IPS-18a (cell line): ENCODE data around the gene HCLS1.
A peak's percentile ranks its signal among the peaks of the same experiment; 100 is the strongest.
"Not testable (repeated sequence)": the region's sequence is repeated elsewhere in the genome, so short reads cannot be mapped to it uniquely, and the experiment has no call there.

Source experiments
- H3K27ac ChIP-seq: one replicate; pipeline ENCODE4 v1.5.1; 2013; ENCODE audit warnings: low read length
- H3K27me3 ChIP-seq: one replicate; pipeline ENCODE4 v1.6.1; 2013; ENCODE audit warnings: mild to moderate bottlenecking, low read length; ENCODE audit not compliant: control insufficient read depth, insufficient read depth
- H3K36me3 ChIP-seq: one replicate; pipeline ENCODE4 v1.6.1; 2013; ENCODE audit warnings: low read depth, low read length; ENCODE audit not compliant: control insufficient read depth
- H3K4me1 ChIP-seq: one replicate; pipeline ENCODE4 v1.6.1; 2013; ENCODE audit warnings: low read depth, low read length; ENCODE audit not compliant: control insufficient read depth
- H3K4me3 ChIP-seq: one replicate; pipeline ENCODE4 v1.5.1; 2013; ENCODE audit warnings: low read length
- H3K9ac ChIP-seq: one replicate; pipeline ENCODE4 v1.6.1; 2013; ENCODE audit warnings: mild to moderate bottlenecking, low read length, moderate library complexity
- H3K9me3 ChIP-seq: one replicate; pipeline ENCODE4 v1.6.1; 2013; ENCODE audit warnings: low read depth, low read length; ENCODE audit not compliant: control insufficient read depth

Gene HCLS1

DNA sequence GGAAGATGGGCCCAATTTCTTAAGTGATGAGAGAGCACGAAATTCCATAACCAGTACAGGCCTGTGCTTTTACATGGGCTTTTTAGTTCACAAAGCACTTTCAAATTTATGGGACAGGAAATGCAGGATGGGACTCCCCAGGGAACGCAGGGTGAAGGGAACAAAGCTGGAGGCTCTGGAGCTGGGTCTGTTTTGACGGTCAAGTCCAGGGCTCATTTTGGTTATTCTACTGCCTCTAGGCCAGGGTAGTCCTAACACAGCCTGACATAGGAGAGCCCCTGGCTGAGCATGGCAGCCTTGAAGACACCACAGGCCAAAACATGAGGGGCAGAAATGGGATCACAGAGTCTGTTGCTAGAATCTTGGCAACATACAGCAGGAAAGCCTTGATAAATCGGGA is 33.5 kb downstream of the HCLS1 start:
- no peak overlapping the region for H3K9ac ChIP-seq
- H3K36me3 ChIP-seq = no peaks in the 10 kb centered on the region
- H3K27ac ChIP-seq = no peak overlapping the region
- no peaks in the 10 kb centered on the region for H3K9me3 ChIP-seq
- H3K4me1 ChIP-seq = peaks cover 5% of the 10 kb centered on the region
- H3K4me3 ChIP-seq = no peak overlapping the region
- H3K27me3 ChIP-seq = no peaks in the 10 kb centered on the region

DNA sequence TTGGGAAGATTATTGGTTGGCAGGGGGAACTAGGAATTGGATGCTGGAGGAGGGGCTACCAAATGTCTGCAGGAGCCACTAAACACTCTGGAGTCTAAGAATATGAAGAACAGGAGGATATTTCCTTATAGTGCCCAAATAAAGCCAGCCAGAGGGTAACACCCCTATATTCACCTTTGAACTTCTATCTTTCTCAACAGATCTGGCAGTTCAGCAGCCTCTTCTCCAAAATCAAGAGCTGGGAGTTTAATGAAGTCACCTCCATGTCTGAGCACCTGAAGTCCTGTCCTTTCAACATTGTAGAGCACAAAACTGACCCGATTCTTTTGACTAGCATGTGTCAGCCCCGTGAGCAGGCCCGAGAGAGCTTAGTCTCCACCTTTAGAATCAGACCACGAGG is 34.2 kb downstream of the HCLS1 start:
- Histone ChIP-seq H3K9ac (no peak overlapping the region), H3K4me3 (no peak overlapping the region), H3K4me1 (peaks cover 5% of the 10 kb centered on the region), H3K36me3 (no peaks in the 10 kb centered on the region), H3K27me3 (no peaks in the 10 kb centered on the region), H3K27ac (no peak overlapping the region), H3K9me3 (no peaks in the 10 kb centered on the region)

DNA sequence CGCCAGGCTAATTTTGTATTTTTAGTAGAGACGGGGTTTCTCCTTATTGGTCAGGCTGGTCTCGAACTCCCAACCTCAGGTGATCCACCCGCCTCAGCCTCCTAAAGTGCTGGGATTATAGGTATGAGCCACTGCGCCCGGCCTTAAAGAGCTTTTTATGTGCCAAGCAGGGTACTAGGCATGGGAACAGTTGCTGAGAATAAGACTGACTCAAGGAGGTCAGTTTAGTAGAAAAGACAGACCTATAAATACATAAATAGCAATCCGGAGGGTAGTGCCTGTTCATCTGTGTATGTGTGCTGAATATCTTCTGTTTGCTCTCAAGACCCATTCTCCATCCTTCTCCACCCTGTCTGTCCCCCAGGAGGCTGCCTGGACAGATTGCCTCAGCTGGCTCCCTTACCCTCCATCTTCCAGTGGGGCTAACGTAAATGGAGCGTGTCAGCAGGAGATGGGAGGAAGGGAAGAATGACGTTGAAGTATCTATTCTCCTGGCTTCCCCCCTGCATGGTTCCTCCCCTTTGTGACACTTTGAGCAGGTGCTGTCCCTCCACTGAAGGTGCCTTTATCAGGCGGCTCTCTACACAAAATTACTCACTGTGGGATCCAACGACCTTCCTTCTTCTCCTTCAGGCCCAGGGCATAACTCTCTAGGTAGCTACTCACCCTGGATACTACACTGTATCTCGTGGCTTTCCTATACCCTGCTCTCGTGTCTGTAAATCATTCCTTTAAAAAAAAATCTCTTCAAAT is 36.4 kb downstream of the HCLS1 start:
- no peaks in the 10 kb centered on the region for H3K9me3 ChIP-seq
- H3K36me3 ChIP-seq = no peaks in the 10 kb centered on the region
- H3K27me3 ChIP-seq = no peaks in the 10 kb centered on the region
- H3K27ac ChIP-seq = no peak overlapping the region
- no peak overlapping the region for H3K9ac ChIP-seq
- H3K4me1 ChIP-seq = peaks cover 5% of the 10 kb centered on the region
- H3K4me3 ChIP-seq = no peak overlapping the region

DNA sequence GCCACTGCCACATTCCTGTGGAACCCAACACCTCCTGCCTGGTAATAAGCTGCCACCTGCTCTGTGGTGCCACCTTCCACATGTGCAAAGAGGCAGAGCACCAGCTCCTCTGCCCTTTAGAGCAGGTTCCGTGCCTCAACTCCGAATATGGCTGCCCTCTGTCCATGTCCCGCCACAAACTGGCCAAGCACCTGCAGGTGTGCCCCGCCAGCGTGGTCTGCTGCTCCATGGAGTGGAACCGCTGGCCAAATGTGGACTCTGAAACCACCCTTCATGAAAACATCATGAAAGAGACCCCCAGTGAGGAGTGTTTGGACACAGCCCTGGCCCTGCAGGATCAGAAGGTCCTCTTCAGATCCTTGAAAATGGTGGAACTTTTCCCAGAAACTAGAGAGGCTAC is 39.2 kb downstream of the HCLS1 start:
- Histone ChIP-seq H3K27ac (no peak overlapping the region), H3K9ac (no peak overlapping the region), H3K4me1 (peaks cover 5% of the 10 kb centered on the region), H3K36me3 (no peaks in the 10 kb centered on the region), H3K27me3 (no peaks in the 10 kb centered on the region), H3K9me3 (no peaks in the 10 kb centered on the region), H3K4me3 (no peak overlapping the region)

DNA sequence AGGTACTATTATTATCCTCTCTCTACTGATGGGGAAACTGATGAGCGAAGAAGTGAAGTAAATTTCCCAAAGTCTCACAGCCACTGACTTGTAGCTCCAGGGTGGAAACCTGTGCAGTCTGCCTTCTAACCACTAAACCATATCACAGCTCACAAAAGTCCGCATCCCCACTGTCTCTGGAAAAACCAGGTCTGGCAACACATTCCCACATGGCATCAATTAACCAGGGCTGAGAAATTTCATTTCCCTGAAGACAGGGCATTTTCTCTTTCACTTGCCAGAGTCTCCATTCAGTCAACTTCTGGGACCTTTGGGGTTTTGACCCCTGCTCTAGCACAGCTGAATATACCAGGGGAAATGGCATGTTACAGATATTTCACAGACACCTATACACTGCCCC is 41.0 kb downstream of the HCLS1 start:
- H3K27ac ChIP-seq = no peak overlapping the region
- H3K9me3 ChIP-seq = no peaks in the 10 kb centered on the region
- H3K27me3 ChIP-seq = no peaks in the 10 kb centered on the region

DNA sequence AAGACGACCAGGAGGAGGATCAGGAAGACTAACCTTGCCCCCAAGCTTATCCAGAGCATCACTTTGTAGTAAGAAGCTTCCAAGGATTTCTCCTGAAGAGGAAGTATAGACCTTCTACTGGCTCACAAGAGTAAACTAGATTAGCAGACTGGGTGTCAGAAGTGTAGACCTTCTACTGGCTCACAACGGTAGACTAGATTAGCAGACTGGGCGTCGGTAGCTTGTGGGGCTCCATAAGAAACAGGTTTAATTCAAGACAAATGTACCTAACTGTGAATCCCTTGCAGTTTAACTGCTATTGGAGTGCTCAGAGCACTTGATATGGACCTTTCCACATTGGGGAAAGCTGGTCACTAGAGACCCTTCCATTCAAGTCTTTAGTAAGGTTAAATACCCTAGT is 54.6 kb downstream of the HCLS1 start:
- Histone ChIP-seq H3K9me3 (no peaks in the 10 kb centered on the region), H3K27me3 (no peaks in the 10 kb centered on the region), H3K9ac (no peak overlapping the region), H3K36me3 (no peaks in the 10 kb centered on the region), H3K27ac (no peak overlapping the region), H3K4me1 (peaks cover 7% of the 10 kb centered on the region), H3K4me3 (no peak overlapping the region)

More for the DNA sequence above, 41.0 kb downstream of the HCLS1 start:
- no peaks in the 10 kb centered on the region for H3K36me3 ChIP-seq
- no peak overlapping the region for H3K9ac ChIP-seq
- H3K4me3 ChIP-seq = no peak overlapping the region
- peaks cover 3% of the 10 kb centered on the region for H3K4me1 ChIP-seq

DNA sequence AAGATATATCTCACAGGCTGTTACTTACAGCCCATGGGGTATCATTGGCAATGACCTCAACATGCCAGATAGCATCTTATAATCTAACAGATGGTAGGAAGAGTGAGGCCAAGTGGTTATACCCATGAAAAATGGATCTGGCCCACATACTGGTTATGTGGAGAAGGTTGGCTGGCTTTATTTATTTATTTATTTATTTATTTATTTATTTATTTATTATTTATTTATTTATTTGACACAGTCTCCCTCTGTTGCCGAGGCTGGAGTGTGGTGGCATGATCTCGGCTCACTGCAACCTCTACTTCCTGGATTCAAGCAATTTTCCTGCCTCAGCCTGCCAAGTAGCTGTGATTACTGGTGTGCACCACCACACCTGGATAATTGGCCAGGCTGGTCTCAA is 55.9 kb downstream of the HCLS1 start:
- Histone ChIP-seq H3K9ac (no peak overlapping the region), H3K27ac (no peak overlapping the region), H3K4me1 (peaks cover 11% of the 10 kb centered on the region), H3K36me3 (no peaks in the 10 kb centered on the region), H3K27me3 (no peaks in the 10 kb centered on the region), H3K4me3 (no peak overlapping the region), H3K9me3 (no peaks in the 10 kb centered on the region)

DNA sequence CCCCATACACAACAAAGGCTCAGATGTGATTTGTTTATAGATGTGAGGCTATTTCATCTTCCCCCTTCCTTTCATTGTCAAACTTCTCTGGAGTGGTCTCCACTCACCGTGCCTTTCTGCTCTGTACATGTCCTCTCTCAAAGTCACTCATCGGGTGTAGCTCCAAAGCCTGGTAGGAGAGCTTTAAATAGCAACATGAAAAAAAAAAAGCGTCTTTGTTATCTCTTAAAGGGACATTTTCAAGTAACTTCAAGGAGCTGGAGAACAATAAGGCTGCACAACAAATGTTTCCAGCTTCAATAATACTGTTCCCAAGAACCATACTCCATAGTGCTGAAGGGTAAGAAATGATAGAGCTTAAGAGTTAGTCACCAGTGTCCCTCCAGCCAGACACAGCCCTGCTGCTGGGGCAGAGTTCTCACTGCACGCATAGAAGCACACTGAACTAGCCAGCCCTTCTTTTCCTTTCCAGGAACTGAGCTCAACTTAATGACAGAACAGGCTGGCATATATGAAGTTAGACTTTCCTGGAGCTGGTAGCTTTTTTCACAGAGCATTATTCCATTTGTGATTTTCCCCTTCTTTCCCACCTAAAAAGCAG is 59.4 kb downstream of the HCLS1 start:
- no peak overlapping the region for H3K4me3 ChIP-seq

DNA sequence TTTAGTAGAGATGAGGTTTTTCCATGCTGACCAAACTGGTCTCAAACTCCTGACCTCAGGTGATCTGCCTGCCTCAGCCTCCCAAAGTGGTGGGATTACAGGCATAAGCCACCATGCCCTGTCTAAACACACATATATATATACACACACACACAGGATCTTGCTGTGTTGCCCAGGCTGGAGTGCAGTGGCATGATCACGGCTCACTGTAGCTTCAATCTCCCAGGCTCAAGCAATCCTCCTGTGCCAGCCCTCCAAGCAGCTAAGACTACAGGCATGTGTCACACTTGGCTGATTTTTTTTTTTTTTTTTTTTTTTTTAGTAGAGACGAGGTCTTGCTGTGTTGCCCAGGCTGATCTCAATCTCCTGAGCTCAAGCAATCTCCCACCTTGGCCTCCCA is 60.8 kb downstream of the HCLS1 start:
- H3K9me3 ChIP-seq, H3K27ac ChIP-seq, H3K27me3 ChIP-seq, H3K4me3 ChIP-seq, H3K36me3 ChIP-seq, H3K9ac ChIP-seq: not testable (repeated sequence)
- H3K4me1 ChIP-seq = peaks cover 21% of the 10 kb centered on the region

More for the DNA sequence above, 59.4 kb downstream of the HCLS1 start:
- Histone ChIP-seq H3K9me3 (no peaks in the 10 kb centered on the region), H3K9ac (no peak overlapping the region), H3K36me3 (no peaks in the 10 kb centered on the region), H3K27me3 (no peaks in the 10 kb centered on the region), H3K4me1 (peaks cover 15% of the 10 kb centered on the region), H3K27ac (no peak overlapping the region)

DNA sequence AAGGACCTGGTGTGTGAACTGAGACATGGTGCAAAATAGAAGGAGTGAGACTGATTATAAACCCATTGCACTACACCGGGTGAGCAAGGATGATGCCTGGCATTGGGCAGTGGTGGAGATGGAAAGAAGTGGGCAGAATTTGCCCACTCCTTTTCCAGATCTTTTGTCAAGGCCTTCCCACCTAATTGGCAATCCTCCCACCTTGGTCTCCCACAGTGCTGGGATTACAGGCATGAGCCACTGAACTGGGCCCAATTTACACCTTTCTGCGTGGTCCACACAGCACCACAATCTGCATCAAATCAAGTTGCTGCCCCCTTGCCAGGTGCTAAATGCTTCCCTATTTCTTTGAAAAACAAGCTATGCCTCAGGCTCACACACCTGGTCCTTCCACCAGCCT is 62.1 kb downstream of the HCLS1 start:
- Histone ChIP-seq H3K9ac (no peak overlapping the region), H3K9me3 (no peaks in the 10 kb centered on the region), H3K4me3 (no peak overlapping the region), H3K4me1 (peaks cover 30% of the 10 kb centered on the region), H3K27ac (no peak overlapping the region), H3K36me3 (no peaks in the 10 kb centered on the region), H3K27me3 (no peaks in the 10 kb centered on the region)

DNA sequence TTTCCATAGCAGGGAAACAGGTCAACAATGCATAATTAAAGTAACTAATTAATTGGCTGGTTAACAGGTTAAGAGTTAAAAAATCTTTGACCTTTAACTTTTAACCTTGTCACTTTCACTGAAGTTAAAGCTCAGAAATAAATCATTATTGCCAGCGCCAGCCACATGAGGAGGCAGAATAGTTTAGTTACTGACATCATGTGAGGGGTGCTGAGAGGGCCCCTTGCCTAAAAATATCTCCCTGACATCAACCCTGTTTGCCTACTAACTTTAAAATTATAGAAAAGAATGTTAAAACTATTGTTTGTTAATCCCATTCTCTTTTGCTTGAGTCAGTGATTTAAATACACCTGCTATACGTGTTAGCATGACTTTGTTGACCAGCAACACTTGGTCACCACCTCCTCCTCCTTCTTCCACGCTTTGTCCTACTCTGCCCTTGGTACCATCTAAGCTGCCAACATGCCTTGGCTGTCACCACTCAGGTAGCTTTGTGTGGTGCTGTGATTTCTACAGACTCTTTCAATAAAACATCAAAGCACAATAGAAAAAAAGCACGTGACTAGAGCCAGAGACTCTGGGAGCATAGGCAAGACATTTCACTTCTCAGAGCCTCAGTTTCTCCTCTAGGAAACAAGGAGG is 64.8 kb downstream of the HCLS1 start:
- H3K4me3 ChIP-seq = no peak overlapping the region
- H3K4me1 ChIP-seq = peaks cover 39% of the 10 kb centered on the region

DNA sequence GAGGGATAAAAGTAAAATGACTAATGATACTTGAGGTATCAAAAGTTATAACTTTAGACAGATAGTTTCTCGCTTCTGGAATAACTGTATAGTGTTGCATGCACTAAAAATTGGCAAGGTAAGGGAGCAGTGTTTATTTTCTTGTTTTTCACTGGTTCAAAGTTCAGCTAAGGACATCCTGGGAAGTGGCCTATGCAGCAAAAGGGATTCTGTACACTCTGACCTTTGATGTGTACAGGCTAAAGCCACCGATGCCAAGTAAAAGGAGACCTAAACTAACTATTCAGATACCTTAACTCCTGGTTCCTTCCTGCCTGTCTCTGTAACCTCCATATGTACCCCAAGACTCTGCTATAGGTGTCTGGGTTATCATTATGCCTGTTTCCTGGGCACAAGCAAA is 65.9 kb downstream of the HCLS1 start:
- H3K4me3 ChIP-seq = no peak overlapping the region
- no peaks in the 10 kb centered on the region for H3K36me3 ChIP-seq
- no peaks in the 10 kb centered on the region for H3K9me3 ChIP-seq
- H3K9ac ChIP-seq = no peak overlapping the region
- peak overlapping the region; percentile 41 for H3K27ac ChIP-seq
- peaks cover 43% of the 10 kb centered on the region for H3K4me1 ChIP-seq
- H3K27me3 ChIP-seq = no peaks in the 10 kb centered on the region

More for the DNA sequence above, 64.8 kb downstream of the HCLS1 start:
- Histone ChIP-seq H3K9ac (no peak overlapping the region), H3K36me3 (no peaks in the 10 kb centered on the region), H3K27ac (peak overlapping the region; percentile 33), H3K27me3 (no peaks in the 10 kb centered on the region), H3K9me3 (no peaks in the 10 kb centered on the region)
